ENCODE data around the gene SYNGR2.

Gene SYNGR2

GRCh38 chr17:78129351-78130089 lies 38.9 kb upstream of the SYNGR2 start (continued):
- TF ChIP-seq POU6F1 (CRISPR knock-in tag; IDR thresholded peaks at IDR 0.05; ENCODE audit: borderline replicate concordance, low read depth) (no peak), CREB5 (CRISPR knock-in tag; IDR thresholded peaks at IDR 0.05; ENCODE audit: low read depth) (no peak), PPARA (CRISPR knock-in tag; IDR thresholded peaks at IDR 0.05; ENCODE audit: borderline replicate concordance) (no peak), GLIS3 (CRISPR knock-in tag; IDR thresholded peaks at IDR 0.05) (no peak)

GRCh38 chr17:78130090-78130436 lies 38.3 kb upstream of the SYNGR2 start:
- TF ChIP-seq TSHZ2 (CRISPR knock-in tag; IDR thresholded peaks at IDR 0.05) (no peak), ZNF70 (CRISPR knock-in tag; IDR thresholded peaks at IDR 0.05) (no peak), ZNF565 (CRISPR knock-in tag; conservative IDR thresholded peaks at IDR 0.05; ENCODE audit: low read depth) (no peak), CREB5 (CRISPR knock-in tag; IDR thresholded peaks at IDR 0.05; ENCODE audit: low read depth) (no peak), RARB (CRISPR knock-in tag; IDR thresholded peaks at IDR 0.05) (no peak), OSR1 (CRISPR knock-in tag; IDR thresholded peaks at IDR 0.05) (no peak), ESRRG (CRISPR knock-in tag; IDR thresholded peaks at IDR 0.05) (no peak), ARNTL (CRISPR knock-in tag; IDR thresholded peaks at IDR 0.05; ENCODE audit: borderline replicate concordance, low read depth) (no peak), ZFP30 (CRISPR knock-in tag; IDR thresholded peaks at IDR 0.05) (no peak), CSRNP3 (CRISPR knock-in tag; IDR thresholded peaks at IDR 0.05) (no peak), ZFP3 (CRISPR knock-in tag; IDR thresholded peaks at IDR 0.05) (no peak), ZNF8 (CRISPR knock-in tag; IDR thresholded peaks at IDR 0.05) (no peak), BACH2 (CRISPR knock-in tag; IDR thresholded peaks at IDR 0.05; ENCODE audit: borderline replicate concordance) (no peak), TOX (CRISPR knock-in tag; IDR thresholded peaks at IDR 0.05; ENCODE audit: borderline replicate concordance) (no peak), ZC3H10 (CRISPR knock-in tag; IDR thresholded peaks at IDR 0.05) (no peak), GLIS3 (CRISPR knock-in tag; IDR thresholded peaks at IDR 0.05) (no peak), SNAI2 (CRISPR knock-in tag; IDR thresholded peaks at IDR 0.05) (no peak)
- no peak for ATAC-seq

GRCh38 chr17:78130437-78131101 lies 37.8 kb upstream of the SYNGR2 start, which contains the start of gene TMC8:
TSS of gene TMC8 (plus strand) at chr17:78130771. CDS start at chr17:78131589, 818 bp downstream.
- no peak for ATAC-seq
- no peak for TF ChIP-seq GLIS3 (CRISPR knock-in tag; IDR thresholded peaks at IDR 0.05)
- no peak for TF ChIP-seq PATZ1 (CRISPR knock-in tag; IDR thresholded peaks at IDR 0.05; ENCODE audit: borderline replicate concordance)
- no peak for TF ChIP-seq ISL1 (CRISPR knock-in tag; IDR thresholded peaks at IDR 0.05)
- no peak for TF ChIP-seq ZNF8 (CRISPR knock-in tag; IDR thresholded peaks at IDR 0.05)
- TF ChIP-seq ZFP3 (CRISPR knock-in tag; IDR thresholded peaks at IDR 0.05) = no peak
- no peak for TF ChIP-seq RARB (CRISPR knock-in tag; IDR thresholded peaks at IDR 0.05)
- TF ChIP-seq CSRNP3 (CRISPR knock-in tag; IDR thresholded peaks at IDR 0.05) = no peak
- TF ChIP-seq PPARA (CRISPR knock-in tag; IDR thresholded peaks at IDR 0.05; ENCODE audit: borderline replicate concordance) = no peak
- no peak for TF ChIP-seq ESRRG (CRISPR knock-in tag; IDR thresholded peaks at IDR 0.05)
- no peak for TF ChIP-seq POU6F1 (CRISPR knock-in tag; IDR thresholded peaks at IDR 0.05; ENCODE audit: borderline replicate concordance, low read depth)
- TF ChIP-seq CSDC2 (CRISPR knock-in tag; IDR thresholded peaks at IDR 0.05) = no peak
- no peak for TF ChIP-seq BACH2 (CRISPR knock-in tag; IDR thresholded peaks at IDR 0.05; ENCODE audit: borderline replicate concordance)
- no peak for TF ChIP-seq ZNF70 (CRISPR knock-in tag; IDR thresholded peaks at IDR 0.05)
